NCI-H82 treated with DMSO at 0.1 percent for 48 hours (cell line): ENCODE data around the gene LRRTM2.

ENCODE experiments used
- DNase-seq: peaks from one replicate; lab custom pipeline; 2025; ENCODE audit not compliant: unreplicated experiment; lab: John Stamatoyannopoulos, UW

LRRTM2 gene

DNA sequence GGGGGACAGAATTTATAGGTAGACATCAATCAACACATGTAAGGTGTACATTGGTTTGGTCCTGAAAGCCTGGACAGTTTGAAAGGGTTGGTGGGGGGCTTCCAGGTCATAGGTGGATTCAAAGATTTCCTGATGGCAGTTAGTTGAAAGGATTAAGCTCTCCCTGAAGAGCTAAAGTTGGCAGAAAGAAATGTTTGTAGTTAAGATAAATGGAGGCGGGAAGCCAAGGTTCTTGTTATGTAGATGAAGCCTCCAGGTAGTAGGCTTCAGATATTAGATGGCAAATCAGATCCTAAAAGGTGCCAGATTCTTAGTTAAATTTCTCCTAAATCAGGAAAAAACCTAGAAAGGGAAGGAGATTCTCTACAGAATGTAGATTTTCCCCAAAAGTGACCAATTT is 9.0 kb upstream of the LRRTM2 start:
- DNase-seq: no peak

DNA sequence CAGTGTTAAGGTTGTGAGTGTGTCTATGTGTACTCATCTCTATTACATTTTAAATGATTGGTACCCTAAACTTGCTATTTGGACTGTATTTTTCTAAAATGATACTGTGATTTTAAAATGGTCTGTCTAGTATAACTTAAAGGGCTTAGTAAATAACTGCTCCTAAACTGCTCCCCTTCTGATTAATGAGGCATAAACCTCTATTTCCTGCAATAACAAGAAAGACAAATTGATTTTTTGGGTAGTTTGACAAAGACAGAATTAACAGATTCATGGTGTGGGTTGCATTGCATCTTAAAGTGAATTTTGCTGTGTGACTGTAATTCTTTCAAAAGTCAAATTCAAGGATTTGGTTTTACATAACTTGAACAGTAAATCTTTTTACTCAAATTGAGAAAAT is 8.1 kb upstream of the LRRTM2 start:
- DNase-seq: no peak

- DNase-seq: no peak
These were observed 3.5 kb upstream of the LRRTM2 start for GRCh38 chr5:138878437-138879235.

DNA sequence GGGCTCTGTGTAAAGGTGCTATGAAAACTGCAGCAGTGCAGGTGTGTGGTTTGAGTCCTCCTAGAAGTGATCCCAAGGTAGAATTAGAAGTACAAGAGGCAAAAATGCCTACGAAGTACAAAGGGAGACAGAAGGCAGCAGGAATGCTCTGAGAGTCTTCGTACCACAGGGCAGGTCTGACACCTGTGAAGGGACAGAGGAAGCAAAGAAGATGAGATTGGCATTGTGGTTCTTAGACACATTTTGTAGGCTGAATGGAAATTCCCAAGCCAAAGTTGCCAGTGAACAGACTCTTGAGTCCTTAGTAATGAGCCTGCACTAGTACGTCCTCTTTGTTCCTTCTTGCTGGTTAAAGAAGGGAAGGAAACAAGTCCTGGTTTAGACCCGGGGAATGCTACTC is 1.7 kb upstream of the LRRTM2 start:
- no peak for DNase-seq

DNA sequence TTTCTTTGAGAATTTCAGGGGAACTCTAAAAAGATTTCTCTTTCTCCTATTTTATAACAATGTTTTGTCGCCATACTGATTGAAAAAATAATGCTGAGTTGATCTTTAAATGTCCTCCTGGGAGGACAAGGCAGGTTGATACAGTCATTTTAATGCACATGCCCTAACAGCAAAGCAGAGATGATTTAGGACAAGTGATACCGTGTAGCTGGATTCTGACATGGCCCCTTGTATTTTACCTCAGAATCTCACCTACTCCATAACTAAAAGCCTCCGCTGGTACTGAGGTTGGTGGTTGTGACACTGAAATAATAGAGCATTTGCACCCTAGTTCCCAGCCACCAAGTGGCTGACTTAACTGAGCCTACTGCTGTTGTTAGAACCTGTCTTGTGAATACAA is 811 bp upstream of the LRRTM2 start:
- no peak for DNase-seq

- no peak for DNase-seq
These were observed 379 bp upstream of the LRRTM2 start for GRCh38 chr5:138875552-138875875.

GRCh38 chr5:138874241-138874640 is 894 bp downstream of the LRRTM2 start:
- peak; percentile 9 for DNase-seq

- peak; percentile 19 for DNase-seq
These were observed 1.5 kb downstream of the LRRTM2 start for GRCh38 chr5:138873466-138874221.

DNA sequence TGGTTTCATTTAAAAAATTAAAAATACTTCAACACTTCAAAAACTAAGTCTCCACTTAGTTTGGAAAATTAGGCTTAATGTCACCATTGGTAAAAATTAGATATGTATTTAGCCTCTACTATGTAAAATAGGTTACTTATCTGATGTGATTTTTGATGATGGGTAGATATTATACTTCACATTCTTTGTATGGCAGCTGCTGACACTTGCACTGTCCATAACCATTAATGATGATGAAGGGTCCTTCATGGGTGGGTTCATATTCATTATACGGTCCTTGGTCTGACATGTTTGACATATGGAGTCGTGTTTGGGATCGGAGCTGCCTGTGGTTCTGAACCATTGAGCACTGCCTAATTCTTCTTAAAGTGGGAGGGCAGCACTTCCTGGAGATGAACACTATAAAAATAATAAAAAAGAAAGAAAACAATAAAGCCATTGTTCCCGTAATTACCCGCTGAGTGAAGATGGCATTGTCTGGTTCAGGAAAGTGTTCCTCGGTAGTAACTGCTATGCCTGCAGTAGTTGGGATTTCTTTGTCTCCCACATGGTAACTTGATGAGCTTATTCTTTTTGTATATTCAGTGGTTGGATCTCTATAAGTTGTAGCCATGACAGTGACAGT is 2.2 kb downstream of the LRRTM2 start:
- no peak for DNase-seq

DNA sequence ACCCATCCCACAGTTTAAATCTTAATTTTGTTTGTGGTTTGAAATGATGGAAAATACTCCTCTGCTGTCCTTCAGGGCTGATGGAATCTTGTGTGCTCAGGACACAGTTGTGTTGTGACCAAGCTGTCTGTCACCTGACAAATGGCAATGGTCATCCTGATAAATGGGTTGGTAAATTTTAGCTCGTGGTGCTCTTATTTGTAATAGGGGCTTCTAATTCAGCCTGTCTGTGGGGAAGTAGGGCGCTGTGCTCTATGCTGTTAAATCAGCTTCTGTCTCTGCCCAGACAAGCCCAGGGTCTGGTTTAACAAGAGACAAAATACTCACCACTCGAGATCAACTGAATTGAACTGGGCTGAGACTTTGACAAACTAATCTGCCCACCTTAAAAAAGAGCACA is 4.5 kb downstream of the LRRTM2 start:
- DNase-seq: peak; percentile 39

- DNase-seq: no peak
These were observed 5.2 kb downstream of the LRRTM2 start for GRCh38 chr5:138869763-138870500.

DNA sequence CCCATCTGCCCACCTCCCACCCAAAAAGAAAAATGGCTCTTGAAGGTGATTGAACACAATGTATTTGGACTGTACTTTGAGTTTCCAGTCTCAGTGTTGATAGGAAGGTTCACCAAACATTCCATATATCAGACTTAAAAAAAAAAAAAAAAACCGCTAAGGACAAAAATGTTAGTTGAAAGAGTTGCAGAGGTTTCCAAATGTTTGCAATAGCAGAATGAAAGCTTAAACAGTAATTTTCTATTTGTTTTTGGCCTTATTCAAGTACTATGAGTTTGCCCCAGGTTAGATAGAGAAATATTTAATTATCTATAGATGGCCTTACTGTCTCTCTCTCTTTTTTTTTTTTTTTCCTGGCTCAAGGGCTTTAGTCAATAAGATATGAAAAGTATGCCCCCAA is 6.1 kb downstream of the LRRTM2 start:
- DNase-seq: no peak

- no peak for DNase-seq
These were observed 8.1 kb downstream of the LRRTM2 start for GRCh38 chr5:138867011-138867410.

DNA sequence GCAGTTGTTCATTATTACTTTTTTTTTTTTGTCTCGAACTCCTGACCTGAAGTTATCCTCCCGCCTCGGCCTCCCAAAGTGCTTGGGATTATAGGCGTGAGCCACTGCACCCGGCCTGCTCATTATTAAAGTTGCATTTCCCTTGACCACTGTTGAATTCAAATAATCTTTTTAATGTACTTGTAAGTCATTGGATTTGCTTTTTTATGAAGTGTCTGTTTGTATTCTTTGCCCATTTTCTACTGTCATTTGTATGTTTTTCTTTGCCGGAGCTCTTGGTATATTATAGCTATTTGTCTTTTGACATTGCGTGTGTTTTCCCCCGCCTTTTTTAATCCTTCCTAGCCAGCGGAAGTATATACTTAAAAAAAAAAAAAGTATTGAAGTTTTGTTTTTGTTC is 22.0 kb downstream of the LRRTM2 start:
- no peak for DNase-seq

GRCh38 chr5:138850865-138851435 is 24.2 kb downstream of the LRRTM2 start:
- no peak for DNase-seq

- DNase-seq: no peak
These were observed 25.3 kb downstream of the LRRTM2 start for GRCh38 chr5:138849882-138850281.

GRCh38 chr5:138849439-138849838 is 25.7 kb downstream of the LRRTM2 start:
- DNase-seq: peak; percentile 41

DNA sequence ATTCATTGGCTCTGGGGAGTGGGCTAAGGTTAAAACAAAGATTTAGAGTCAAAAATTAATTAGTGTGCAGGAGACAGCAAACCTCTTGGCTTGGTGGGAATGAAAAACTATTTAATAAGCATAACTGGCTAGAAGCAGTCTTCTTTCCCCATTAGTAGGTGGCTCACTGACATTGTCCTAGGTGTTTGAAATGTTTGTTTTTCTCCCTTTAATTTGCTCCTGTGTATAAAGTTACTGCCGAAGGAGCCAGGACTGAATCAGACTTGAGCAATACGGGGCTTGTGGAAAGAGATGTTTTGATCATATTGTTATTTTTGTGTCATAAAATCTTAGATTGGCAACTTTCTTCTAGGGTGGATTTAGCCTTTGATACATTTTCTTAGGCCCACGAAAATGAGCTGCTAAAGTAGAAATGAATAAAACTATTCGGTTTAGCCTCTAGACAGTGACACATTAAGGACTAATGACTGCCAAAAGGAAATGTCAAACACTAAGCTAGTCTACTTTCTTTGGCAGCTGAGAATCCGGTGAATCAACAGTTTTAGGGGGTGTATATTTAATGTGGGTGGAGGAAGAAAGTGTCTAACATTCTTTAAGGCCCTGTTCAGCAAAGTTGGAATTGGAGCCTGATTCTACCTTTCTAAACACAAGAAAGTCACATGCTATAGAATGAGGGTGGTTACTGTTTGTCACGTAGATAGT is 30.2 kb downstream of the LRRTM2 start:
- DNase-seq: no peak

DNA sequence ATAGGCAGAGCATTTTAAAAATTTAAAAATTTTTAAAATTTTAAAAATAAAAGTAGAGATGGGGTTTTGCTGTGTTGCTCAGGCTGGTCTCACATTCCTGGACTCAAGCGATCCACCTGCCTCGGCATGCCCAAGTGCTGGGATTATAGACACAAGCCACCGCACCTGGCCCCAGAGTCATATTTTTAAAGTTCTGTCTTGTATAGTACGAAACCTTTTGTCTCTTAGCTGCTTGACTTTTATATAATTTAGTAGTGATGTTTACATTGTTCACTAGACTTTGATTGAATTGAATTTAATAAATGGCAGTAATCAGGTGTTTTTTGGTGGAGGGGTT is 31.0 kb downstream of the LRRTM2 start:
- DNase-seq: no peak

DNA sequence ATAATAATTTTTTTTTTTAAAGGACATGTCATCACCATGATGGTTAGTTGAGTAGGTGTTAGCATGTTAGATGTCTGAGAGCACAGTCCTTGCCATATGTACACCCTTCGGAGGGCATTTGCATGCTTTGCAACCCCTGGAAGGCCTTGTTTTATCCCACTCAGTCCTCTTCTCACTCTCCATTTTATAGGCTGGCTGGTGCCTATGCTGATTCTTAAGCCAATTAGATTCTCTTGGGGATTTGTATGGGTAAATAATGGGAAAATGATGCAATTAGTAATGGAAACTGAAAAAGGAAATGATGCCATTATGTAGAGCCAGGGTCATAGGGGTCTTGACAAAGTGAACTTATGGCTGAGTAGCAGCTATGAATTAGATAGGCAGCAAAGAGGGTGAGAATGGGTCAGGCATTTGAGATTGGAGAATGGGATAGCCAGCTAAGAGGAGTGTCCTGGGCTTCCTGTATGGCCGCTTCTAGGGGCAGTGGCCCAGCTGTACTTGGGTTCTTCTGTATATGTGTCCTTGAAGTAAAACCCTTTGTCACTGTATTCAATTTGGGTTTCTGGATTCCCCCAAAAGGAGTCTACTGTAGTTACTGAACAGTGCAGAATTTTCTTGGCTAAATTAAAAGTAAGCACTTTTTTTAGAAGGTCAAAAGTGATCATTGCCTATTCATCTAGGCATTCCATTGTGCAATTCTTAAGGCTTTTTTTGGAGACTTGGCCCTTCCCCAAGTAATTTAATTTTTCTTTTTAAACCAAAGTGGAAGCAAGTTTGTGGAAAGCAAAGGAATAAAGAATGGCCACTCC is 31.6 kb downstream of the LRRTM2 start:
- DNase-seq: peak; percentile 13
